Posterior cingulate gyrus (tissue), 11 donors: ENCODE measurements around the gene HRH2.

Source experiments
- DNase-seq, 10 donors: peaks; one replicate each; pipeline versions ENCODE4 v3.0.0 to v3.0.0-alpha.2; 2020 to 2021; ENCODE audit warnings: mixed read lengths in 3 of 10
- intact Hi-C: fragments of 100-400 bp; cut with DNase I; formaldehyde crosslinking; loops from one replicate; pipeline ENCODE4 v1.15.1; 2023

The HRH2 gene

GRCh38 chr5:175731756-175732465 is 74.0 kb downstream of the HRH2 start:
- intact Hi-C loops: no loop called here
- DNase-seq: no peak

DNA sequence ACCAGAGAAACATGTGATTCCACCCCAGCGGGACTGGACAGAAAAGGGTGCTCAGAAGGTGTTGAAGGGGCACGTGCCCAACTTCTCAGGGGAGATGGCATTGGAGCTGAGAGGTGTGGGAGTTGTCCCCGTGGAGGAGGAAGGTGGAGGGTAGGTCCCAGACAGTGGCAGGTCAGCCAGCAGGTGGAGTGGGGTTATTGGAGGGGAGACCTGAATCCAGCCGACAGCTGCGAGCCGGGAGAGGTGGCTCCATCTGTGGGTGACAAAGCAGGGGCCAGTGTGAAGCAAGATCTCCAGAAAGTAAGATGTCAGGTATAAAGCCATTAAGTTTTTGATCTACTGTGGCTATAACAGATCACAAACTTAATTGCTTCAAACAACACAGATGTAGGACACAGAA is 75.1 kb downstream of the HRH2 start:
- intact Hi-C loops: no loop called here
- peak in 1 of 10 donors; percentile 44 for DNase-seq

DNA sequence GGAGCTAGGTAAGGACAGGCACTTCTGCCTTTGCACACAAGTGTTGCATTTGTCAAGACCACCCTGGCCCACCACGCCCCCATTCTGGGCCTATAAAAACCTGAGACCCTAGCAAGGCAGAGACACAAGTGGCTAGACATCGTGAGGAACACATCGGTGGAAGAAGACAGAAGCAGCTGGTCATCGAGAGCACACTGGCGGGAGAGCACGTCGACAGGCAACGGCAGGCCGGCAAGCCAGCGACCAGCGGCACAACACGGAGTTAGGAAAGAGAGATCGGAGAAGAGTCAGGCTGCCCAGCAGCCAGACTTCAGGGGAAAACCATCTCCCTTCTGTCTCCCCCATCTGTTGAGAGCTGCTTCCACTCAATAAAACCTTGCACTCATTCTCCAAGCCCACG is 76.1 kb downstream of the HRH2 start:
- peak in 2 of 10 donors; percentile 5 to 33 for DNase-seq
- intact Hi-C loops: no loop called here

DNA sequence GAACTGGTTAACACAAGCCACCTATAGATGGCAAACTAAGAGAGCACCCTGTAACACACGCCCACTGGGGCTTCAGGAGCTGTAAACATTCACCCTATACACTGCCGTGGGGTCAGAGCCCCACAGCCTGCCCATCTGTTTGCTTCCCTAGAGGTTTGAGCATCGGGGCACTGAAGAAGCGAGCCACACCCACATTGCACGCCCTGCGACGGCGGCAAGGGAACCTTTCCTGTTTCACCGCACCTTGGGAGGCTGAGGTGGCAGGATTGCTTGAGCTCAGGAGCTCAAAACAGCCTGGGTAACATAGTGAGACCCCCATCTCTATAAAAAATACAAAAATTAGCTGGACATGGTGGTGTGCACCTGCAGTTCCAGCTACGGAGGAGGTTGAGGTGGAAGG is 76.6 kb downstream of the HRH2 start:
- peak in 1 of 10 donors; percentile 61 for DNase-seq
- intact Hi-C loops: no loop called here

GRCh38 chr5:175735701-175736100 is 77.8 kb downstream of the HRH2 start:
- peak in 1 of 10 donors; percentile 57 for DNase-seq
- intact Hi-C loops: no loop called here

GRCh38 chr5:175736652-175737051 is 78.8 kb downstream of the HRH2 start:
- peak in 1 of 10 donors; percentile 66 for DNase-seq
- intact Hi-C loops: no loop called here

DNA sequence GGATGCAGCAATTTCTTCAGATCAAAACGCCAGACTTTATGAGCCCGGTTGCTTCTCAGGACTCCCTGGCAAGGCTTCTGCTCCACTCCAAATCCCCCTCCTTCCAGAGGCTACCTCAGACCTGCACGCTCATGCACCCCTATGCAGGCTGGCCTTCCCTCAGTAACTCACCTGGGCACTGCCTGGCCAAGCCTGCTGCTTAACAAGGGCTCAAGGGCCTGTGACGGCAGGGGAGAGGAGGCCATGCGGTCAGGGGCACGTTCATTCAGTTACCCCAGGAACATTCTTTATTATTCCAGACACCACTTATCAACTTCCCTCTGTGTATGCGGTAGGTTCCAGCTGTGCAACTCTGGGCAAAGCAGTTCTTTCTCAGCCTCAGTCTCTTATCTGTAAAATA is 79.6 kb downstream of the HRH2 start:
- intact Hi-C loops: no loop called here
- peak in 1 of 10 donors; percentile 46 for DNase-seq

DNA sequence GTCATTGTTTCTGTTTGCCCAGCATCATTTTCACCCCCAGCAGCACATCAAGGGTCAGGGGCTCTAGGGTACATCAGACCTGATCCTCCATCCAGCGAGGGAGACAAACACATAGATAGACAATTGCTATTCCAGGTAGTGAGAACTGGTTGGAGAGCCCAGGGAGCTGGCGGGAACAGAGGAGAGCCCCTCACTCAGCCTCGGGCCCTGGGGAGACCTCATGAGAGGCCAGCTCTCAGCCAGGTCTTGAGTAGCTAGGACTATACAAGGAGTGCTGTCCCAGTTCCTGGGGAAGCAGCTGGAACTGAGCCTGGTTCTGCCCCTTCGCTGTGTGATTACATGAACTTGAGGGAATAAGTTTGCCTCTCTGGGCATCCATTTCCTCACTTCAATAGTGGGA is 80.3 kb downstream of the HRH2 start:
- DNase-seq: peak in 1 of 10 donors; percentile 69
- intact Hi-C loops: no loop called here

DNA sequence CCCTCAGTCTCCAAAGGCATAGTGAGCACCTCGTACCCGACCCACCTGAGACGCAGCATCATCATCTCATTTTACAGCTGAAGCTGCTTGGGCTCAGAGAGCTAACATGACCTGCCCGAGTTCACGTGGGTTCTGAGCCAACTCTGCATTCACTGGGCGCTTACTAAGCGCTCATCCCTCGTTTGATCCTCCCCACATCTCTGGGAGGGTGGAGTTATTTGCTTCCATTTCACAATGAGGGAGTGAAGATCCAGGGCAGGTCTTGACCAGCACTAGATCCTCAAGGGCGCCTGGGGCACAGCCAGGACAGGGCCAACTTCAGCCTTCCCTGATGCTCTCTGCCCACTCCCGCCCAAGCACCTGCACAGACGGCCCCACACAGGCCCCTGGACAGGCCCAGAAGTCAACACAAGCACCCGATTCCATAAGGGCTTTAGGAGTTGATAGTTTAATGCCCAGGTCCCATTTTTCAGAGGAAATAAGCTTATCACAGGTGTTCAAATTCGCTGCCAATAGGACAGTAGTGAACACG is 80.8 kb downstream of the HRH2 start:
- DNase-seq: peak in 1 of 10 donors; percentile 64
- intact Hi-C loops: no loop called here

GRCh38 chr5:175740014-175740413 is 82.1 kb downstream of the HRH2 start:
- peak in 5 of 10 donors; percentile 29 to 89 (median 39) for DNase-seq
- intact Hi-C loops: no loop called here

- intact Hi-C loops: no loop called here
Observed at GRCh38 chr5:175741556-175741955, 83.7 kb downstream of the HRH2 start.

DNA sequence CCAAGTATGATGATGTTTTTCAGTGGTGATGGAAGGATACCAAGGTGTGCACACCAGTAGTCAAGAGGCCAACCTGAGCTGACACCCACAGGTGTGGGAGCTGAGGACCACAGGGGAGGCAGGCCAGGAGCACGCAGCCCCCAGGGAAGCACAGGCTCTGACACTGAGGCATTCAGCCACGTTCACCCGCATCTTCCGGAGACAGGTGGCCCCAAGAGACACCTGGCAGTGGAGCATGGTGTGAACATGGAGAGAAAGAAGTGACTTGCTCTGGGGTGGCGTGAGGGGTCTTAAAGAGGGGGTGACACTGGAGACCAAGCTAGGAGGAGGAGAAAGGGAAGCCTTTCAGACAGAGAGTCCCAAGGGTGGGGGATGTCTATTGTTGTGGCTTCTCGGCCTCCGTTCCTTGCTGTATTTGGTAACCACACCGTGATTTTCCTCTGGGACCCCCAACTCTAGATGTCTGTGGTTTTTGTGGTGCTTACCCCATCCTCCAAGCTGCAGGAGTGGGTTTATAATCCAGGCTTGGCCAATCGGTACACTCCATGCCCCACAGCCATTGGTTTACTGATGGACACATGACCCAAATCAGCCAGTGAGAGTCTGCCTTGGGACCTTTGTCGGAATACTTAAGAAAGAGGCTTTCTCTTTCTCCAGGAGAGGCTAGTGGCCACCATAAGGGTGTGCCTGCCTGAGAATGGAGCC is 84.6 kb downstream of the HRH2 start:
- DNase-seq: no peak
- intact Hi-C loops: no loop called here

More at GRCh38 chr5:175741556-175741955, 83.7 kb downstream of the HRH2 start:
- no peak for DNase-seq

DNA sequence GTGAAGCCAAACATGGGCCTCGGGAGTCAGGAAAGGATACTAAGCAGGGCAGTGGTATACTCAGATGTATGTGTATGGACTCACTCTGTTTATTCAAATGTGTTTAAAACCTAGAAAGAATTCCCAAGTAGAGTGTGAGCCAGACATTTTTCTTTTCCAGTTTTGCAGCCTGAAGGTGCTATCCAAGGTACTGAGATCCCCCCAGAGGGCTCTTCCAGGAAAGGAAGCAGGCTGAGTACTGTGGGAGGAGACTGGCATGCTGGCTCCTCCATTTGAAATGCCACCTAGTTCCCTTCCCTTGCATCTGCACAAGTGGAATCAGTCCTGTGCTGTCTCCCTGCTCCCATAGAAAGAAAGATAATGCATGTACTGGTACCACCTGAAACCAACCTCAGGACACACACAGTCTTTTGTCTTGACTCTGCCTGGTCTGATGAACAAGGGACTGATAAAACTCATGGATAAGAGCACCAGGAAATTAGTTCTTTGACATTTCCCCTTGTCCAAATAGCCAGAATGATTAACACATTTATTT is 85.9 kb downstream of the HRH2 start:
- DNase-seq: no peak
- intact Hi-C loops: no loop called here

GRCh38 chr5:175745210-175745609 is 87.3 kb downstream of the HRH2 start:
- DNase-seq: no peak
- intact Hi-C loops: no loop called here

DNA sequence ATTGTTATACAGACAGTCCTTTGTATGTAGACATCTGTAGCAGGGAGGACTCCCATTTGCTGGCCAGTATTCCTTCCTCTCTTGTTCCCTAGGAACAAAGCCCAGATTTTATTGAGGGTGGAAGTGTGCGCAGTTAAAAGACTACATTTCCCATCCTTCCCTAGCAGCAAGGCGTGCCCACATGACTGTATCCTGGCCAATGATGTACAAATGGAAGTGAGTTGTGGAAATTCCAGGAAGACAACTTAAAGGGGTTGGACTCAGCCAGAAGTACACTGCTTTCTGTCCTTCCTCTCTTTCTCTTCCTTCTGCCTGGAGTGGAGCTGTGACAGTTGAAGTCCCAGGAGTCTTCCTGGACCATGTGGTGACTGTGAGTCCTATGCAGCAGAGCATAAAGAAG is 89.0 kb downstream of the HRH2 start:
- DNase-seq: peak in 5 of 10 donors; percentile 16 to 36 (median 28)
- intact Hi-C loops: no loop called here

- no peak for DNase-seq
- intact Hi-C loops: no loop called here
Observed at GRCh38 chr5:175747539-175748060, 89.7 kb downstream of the HRH2 start.

DNA sequence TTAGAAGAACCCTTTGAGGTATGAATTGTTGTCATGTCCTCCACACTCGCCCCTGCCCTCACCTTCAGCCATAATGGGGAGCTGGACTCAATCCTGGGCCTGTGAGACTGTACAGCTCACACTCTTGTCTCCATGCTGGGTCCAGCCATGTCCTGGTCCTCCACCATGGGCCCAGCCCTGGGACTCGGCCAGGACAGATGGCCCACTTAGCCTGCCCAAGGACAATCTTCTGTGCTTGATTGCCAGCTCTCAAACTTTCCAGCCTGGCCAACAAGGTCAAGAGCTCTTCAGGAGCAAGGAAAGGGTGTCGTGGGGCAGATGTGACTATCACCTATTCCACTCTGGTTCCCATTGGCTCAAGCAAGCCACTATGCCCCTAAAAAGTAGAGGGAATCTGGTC is 90.8 kb downstream of the HRH2 start:
- intact Hi-C loops: no loop called here
- peak in 1 of 10 donors; percentile 49 for DNase-seq

GRCh38 chr5:175749591-175749990 is 91.7 kb downstream of the HRH2 start:
- no peak for DNase-seq
- intact Hi-C loops: no loop called here

GRCh38 chr5:175750511-175750931 is 92.7 kb downstream of the HRH2 start:
- no peak for DNase-seq
- intact Hi-C loops: no loop called here

DNA sequence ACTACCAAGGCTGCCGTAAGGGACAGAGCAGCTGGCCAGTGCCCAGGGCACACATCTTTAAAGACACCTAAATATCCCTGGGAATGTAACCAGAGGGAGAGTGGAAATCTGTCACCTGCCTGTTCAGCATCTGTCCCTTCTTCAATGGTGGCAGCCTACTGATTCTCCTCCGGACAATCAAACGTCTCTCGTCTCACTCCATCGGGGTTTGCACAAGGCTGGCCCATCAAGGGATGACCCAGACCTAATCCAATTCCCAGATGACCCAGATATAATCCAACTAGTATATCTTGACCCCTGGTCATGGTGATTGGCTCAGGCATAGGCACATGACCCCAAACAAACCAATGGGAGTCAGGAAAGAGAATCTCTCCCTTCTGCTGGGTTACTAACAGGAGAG is 93.5 kb downstream of the HRH2 start:
- DNase-seq: no peak

DNA sequence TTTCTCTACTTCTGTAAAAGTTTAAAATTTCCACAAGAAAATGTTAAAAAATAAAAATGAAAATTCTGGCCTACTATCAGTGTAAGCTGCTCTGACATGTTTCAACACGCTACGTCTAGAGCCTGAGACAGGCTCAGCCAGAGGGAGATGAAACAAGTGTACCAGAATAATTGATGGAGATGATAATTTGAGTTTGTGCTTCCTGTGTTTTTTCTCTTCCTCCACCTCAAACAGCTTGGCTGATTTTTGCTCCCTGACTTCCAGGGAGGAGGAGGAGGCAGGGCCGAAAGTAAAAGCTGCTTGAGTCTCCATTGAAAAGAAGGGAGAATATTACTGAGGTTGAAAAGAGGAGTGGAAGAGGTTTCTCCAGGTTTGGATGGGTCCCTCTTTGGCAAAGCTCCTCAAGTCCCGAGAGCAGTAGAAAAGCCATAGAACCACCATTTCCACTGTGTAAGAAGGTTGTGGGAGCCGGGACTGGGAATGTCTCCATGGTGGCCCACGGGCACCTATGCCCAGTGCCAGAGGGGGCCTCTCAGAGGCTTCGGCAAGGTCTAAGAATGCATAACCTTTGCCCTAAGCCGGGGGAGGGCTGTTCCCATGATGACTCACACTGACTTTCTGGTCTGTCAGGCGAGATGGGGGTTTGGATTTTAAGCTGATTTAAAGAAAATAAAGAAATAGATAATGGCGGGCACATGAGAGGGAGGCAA is 95.1 kb downstream of the HRH2 start:
- intact Hi-C loops: no loop called here
- DNase-seq: no peak

More for the DNA sequence above, 93.5 kb downstream of the HRH2 start:
- intact Hi-C loops: no loop called here
